Activated naive CD8-positive, alpha-beta T cell treated with anti-CD3 and anti-CD28 coated beads, Interleukin-2, amount 50 U/mL, for 24 hours (primary cell): ENCODE results near the gene SERPIND1.

ENCODE experiments used
- ATAC-seq: fragments of 150-1000 bp; cut with Tn5 transposase; one replicate; pipeline ENCODE4 v1.10.0; 2021
- DNase-seq: peaks from one replicate; pipeline ENCODE4 v3.0.0; 2021
- H3K27ac Mint-ChIP-seq: one replicate; pipeline ENCODE4 v1.8.0; 2021; ENCODE audit warnings: mild to moderate bottlenecking, mixed read lengths
- H3K27me3 Mint-ChIP-seq: one replicate; pipeline ENCODE4 v1.8.0; 2021; ENCODE audit warnings: mixed read lengths
- H3K36me3 Mint-ChIP-seq: one replicate; pipeline ENCODE4 v1.8.0; 2021; ENCODE audit warnings: low read depth, mixed read lengths
- H3K4me1 Mint-ChIP-seq: one replicate; pipeline ENCODE4 v1.8.0; 2021; ENCODE audit warnings: mixed read lengths
- H3K4me3 Mint-ChIP-seq: one replicate; pipeline ENCODE4 v1.8.0; 2021; ENCODE audit warnings: mild to moderate bottlenecking, moderate library complexity, mixed read lengths
- H3K9me3 Mint-ChIP-seq: one replicate; pipeline ENCODE4 v1.8.0; 2021; ENCODE audit warnings: mixed read lengths

SERPIND1 gene

GRCh38 chr22:20776624-20777405 is 2.9 kb downstream of the SERPIND1 start:
- Mint-ChIP-seq H3K27me3 (no peaks in the 10 kb centered on the region), H3K4me1 (peaks cover 20% of the 10 kb centered on the region), H3K27ac (no peak overlapping the region), H3K9me3 (no peaks in the 10 kb centered on the region), H3K36me3 (peaks cover 14% of the 10 kb centered on the region), H3K4me3 (no peak overlapping the region)
- no peak for DNase-seq
- ATAC-seq = no peak

GRCh38 chr22:20777420-20778177 is 3.7 kb downstream of the SERPIND1 start:
- no peak for ATAC-seq
- Mint-ChIP-seq H3K27me3 (no peaks in the 10 kb centered on the region), H3K4me3 (no peak overlapping the region), H3K27ac (no peak overlapping the region), H3K9me3 (no peaks in the 10 kb centered on the region), H3K36me3 (peaks cover 14% of the 10 kb centered on the region), H3K4me1 (peaks cover 24% of the 10 kb centered on the region)
- no peak for DNase-seq

GRCh38 chr22:20779014-20779817 is 5.3 kb downstream of the SERPIND1 start:
- Mint-ChIP-seq H3K4me1 (peaks cover 26% of the 10 kb centered on the region), H3K36me3 (peaks cover 14% of the 10 kb centered on the region), H3K27me3 (no peaks in the 10 kb centered on the region), H3K9me3 (no peaks in the 10 kb centered on the region), H3K27ac (no peak overlapping the region), H3K4me3 (no peak overlapping the region)
- ATAC-seq = no peak
- no peak for DNase-seq

- Mint-ChIP-seq H3K36me3 (peaks cover 11% of the 10 kb centered on the region), H3K27ac (no peak overlapping the region), H3K4me1 (peaks cover 26% of the 10 kb centered on the region), H3K4me3 (no peak overlapping the region), H3K9me3 (no peaks in the 10 kb centered on the region), H3K27me3 (no peaks in the 10 kb centered on the region)
- ATAC-seq = no peak
- DNase-seq = no peak
Measured at GRCh38 chr22:20779818-20780158, 5.9 kb downstream of the SERPIND1 start.

- ATAC-seq (peak; percentile 84), DNase-seq (peak; percentile 22)
- H3K4me3 Mint-ChIP-seq = no peak overlapping the region
- peak overlapping the region; percentile 18 for H3K27ac Mint-ChIP-seq
- H3K4me1 Mint-ChIP-seq = peaks cover 26% of the 10 kb centered on the region
- H3K27me3 Mint-ChIP-seq = no peaks in the 10 kb centered on the region
- peaks cover 9% of the 10 kb centered on the region for H3K36me3 Mint-ChIP-seq
- no peaks in the 10 kb centered on the region for H3K9me3 Mint-ChIP-seq
Measured at GRCh38 chr22:20781272-20781990, 7.5 kb downstream of the SERPIND1 start.

GRCh38 chr22:20782083-20782482 is 8.2 kb downstream of the SERPIND1 start:
- DNase-seq = no peak
- no peak for ATAC-seq
- peaks cover 26% of the 10 kb centered on the region for H3K4me1 Mint-ChIP-seq
- no peaks in the 10 kb centered on the region for H3K27me3 Mint-ChIP-seq
- no peak overlapping the region for H3K4me3 Mint-ChIP-seq
- no peaks in the 10 kb centered on the region for H3K9me3 Mint-ChIP-seq
- H3K27ac Mint-ChIP-seq = no peak overlapping the region
- H3K36me3 Mint-ChIP-seq = peaks cover 9% of the 10 kb centered on the region

GRCh38 chr22:20782596-20783299 is 8.8 kb downstream of the SERPIND1 start:
- Mint-ChIP-seq H3K27ac (no peak overlapping the region), H3K4me3 (no peak overlapping the region), H3K36me3 (peaks cover 9% of the 10 kb centered on the region), H3K4me1 (peaks cover 26% of the 10 kb centered on the region), H3K9me3 (no peaks in the 10 kb centered on the region), H3K27me3 (no peaks in the 10 kb centered on the region)
- DNase-seq (no peak), ATAC-seq (no peak)

- DNase-seq = no peak
- Mint-ChIP-seq H3K4me3 (no peak overlapping the region), H3K36me3 (peaks cover 12% of the 10 kb centered on the region), H3K4me1 (peaks cover 26% of the 10 kb centered on the region), H3K27ac (no peak overlapping the region), H3K27me3 (no peaks in the 10 kb centered on the region), H3K9me3 (no peaks in the 10 kb centered on the region)
- ATAC-seq = no peak
Measured at GRCh38 chr22:20783300-20783673, 9.4 kb downstream of the SERPIND1 start.

- peaks cover 23% of the 10 kb centered on the region for H3K4me1 Mint-ChIP-seq
- ATAC-seq (peak; percentile 55), DNase-seq (peak; percentile 33)
- no peaks in the 10 kb centered on the region for H3K9me3 Mint-ChIP-seq
- H3K36me3 Mint-ChIP-seq = peaks cover 10% of the 10 kb centered on the region
- H3K4me3 Mint-ChIP-seq = no peak overlapping the region
- H3K27me3 Mint-ChIP-seq = no peaks in the 10 kb centered on the region
- no peak overlapping the region for H3K27ac Mint-ChIP-seq
Measured at GRCh38 chr22:20783844-20784723, 10.2 kb downstream of the SERPIND1 start.

- no peak for ATAC-seq
- Mint-ChIP-seq H3K36me3 (peaks cover 8% of the 10 kb centered on the region), H3K4me3 (no peak overlapping the region), H3K27ac (no peak overlapping the region), H3K4me1 (peaks cover 15% of the 10 kb centered on the region), H3K27me3 (no peaks in the 10 kb centered on the region), H3K9me3 (no peaks in the 10 kb centered on the region)
- no peak for DNase-seq
Measured at GRCh38 chr22:20785415-20785814, 11.5 kb downstream of the SERPIND1 start.

- Mint-ChIP-seq H3K4me3 (no peak overlapping the region), H3K9me3 (no peaks in the 10 kb centered on the region), H3K27ac (no peak overlapping the region), H3K36me3 (peaks cover 9% of the 10 kb centered on the region), H3K27me3 (no peaks in the 10 kb centered on the region), H3K4me1 (peaks cover 12% of the 10 kb centered on the region)
- ATAC-seq = no peak
- DNase-seq = no peak
Measured at GRCh38 chr22:20786048-20786447, 12.1 kb downstream of the SERPIND1 start.

- Mint-ChIP-seq H3K4me3 (no peak overlapping the region), H3K27me3 (no peaks in the 10 kb centered on the region), H3K4me1 (peaks cover 8% of the 10 kb centered on the region), H3K27ac (no peak overlapping the region), H3K9me3 (no peaks in the 10 kb centered on the region), H3K36me3 (peaks cover 12% of the 10 kb centered on the region)
- no peak for ATAC-seq
- no peak for DNase-seq
Measured at GRCh38 chr22:20786536-20786979, 12.6 kb downstream of the SERPIND1 start.

GRCh38 chr22:20787223-20787622 is 13.3 kb downstream of the SERPIND1 start:
- Mint-ChIP-seq H3K9me3 (no peaks in the 10 kb centered on the region), H3K27me3 (no peaks in the 10 kb centered on the region), H3K4me3 (no peak overlapping the region), H3K4me1 (peaks cover 2% of the 10 kb centered on the region), H3K27ac (no peak overlapping the region), H3K36me3 (peaks cover 12% of the 10 kb centered on the region)
- DNase-seq = no peak
- no peak for ATAC-seq
